Pons (tissue), 1 donor: ENCODE data around the gene IFFO2.

Source experiments
- DNase-seq: peaks from one replicate; pipeline ENCODE4 v3.0.0-alpha.2; 2016; ENCODE audit warnings: low spot score

IFFO2 gene

GRCh38 chr1:18972531-18972930 is 16.1 kb upstream of the IFFO2 start:
- DNase-seq = no peak

GRCh38 chr1:18970762-18971161 is 14.3 kb upstream of the IFFO2 start:
- no peak for DNase-seq

- no peak for DNase-seq
These were observed 13.9 kb upstream of the IFFO2 start for GRCh38 chr1:18970358-18970757.

- DNase-seq = no peak
These were observed 10.7 kb upstream of the IFFO2 start for GRCh38 chr1:18967066-18967690.

GRCh38 chr1:18965206-18966173 is 9.0 kb upstream of the IFFO2 start:
- DNase-seq = no peak

GRCh38 chr1:18963968-18964367 is 7.5 kb upstream of the IFFO2 start:
- DNase-seq = no peak

- no peak for DNase-seq
These were observed 6.6 kb upstream of the IFFO2 start for GRCh38 chr1:18962855-18963737.

GRCh38 chr1:18962121-18962721 is 5.7 kb upstream of the IFFO2 start:
- no peak for DNase-seq

- DNase-seq = no peak
These were observed 4.3 kb upstream of the IFFO2 start for GRCh38 chr1:18960821-18961220.

- DNase-seq = no peak
These were observed 3.9 kb upstream of the IFFO2 start for GRCh38 chr1:18960409-18960808.

- DNase-seq = no peak
These were observed 3.1 kb upstream of the IFFO2 start for GRCh38 chr1:18959591-18959990.

GRCh38 chr1:18957532-18958300 is 1.2 kb upstream of the IFFO2 start:
- DNase-seq = no peak

- no peak for DNase-seq
These were observed 653 bp upstream of the IFFO2 start for GRCh38 chr1:18957136-18957521.

GRCh38 chr1:18955441-18956192 is 859 bp downstream of the IFFO2 start:
- DNase-seq = no peak

GRCh38 chr1:18955131-18955440 is 1.4 kb downstream of the IFFO2 start:
- no peak for DNase-seq

- DNase-seq = no peak
These were observed 2.0 kb downstream of the IFFO2 start for GRCh38 chr1:18954270-18955071.

- no peak for DNase-seq
These were observed 2.7 kb downstream of the IFFO2 start for GRCh38 chr1:18953731-18954231.

GRCh38 chr1:18951818-18952391 is 4.6 kb downstream of the IFFO2 start:
- DNase-seq = no peak

- DNase-seq = no peak
These were observed 5.1 kb downstream of the IFFO2 start for GRCh38 chr1:18951416-18951815.
